GM10266 (cell line): Measurements from ENCODE around the gene QSER1.

Experiments used
- DNase-seq: peaks from one replicate; pipeline ENCODE4 v3.0.0; 2012; ENCODE audit errors: extremely low spot score
- CTCF ChIP-seq: IDR thresholded peaks from 2 replicates; pipeline ENCODE4 v1.5.1; 2012; ENCODE audit warnings: mild to moderate bottlenecking, low read depth; ENCODE audit not compliant: control insufficient read depth, insufficient read depth; ENCODE audit errors: missing control alignments

QSER1 gene

GRCh38 chr11:32916994-32917393 lies 24.4 kb downstream of the QSER1 start:
- no peak for TF ChIP-seq CTCF
- no peak for DNase-seq

GRCh38 chr11:32918427-32918826 lies 25.8 kb downstream of the QSER1 start:
- no peak for TF ChIP-seq CTCF

GRCh38 chr11:32919338-32919737 lies 26.7 kb downstream of the QSER1 start:
- DNase-seq = no peak
- TF ChIP-seq CTCF = no peak

More at GRCh38 chr11:32918427-32918826, 25.8 kb downstream of the QSER1 start:
- DNase-seq = no peak

- no peak for TF ChIP-seq CTCF
- DNase-seq = no peak
Observed at GRCh38 chr11:32920570-32920969, 28.0 kb downstream of the QSER1 start.

- DNase-seq = no peak
- TF ChIP-seq CTCF = no peak
Observed at GRCh38 chr11:32921204-32921603, 28.6 kb downstream of the QSER1 start.

- no peak for DNase-seq
- no peak for TF ChIP-seq CTCF
Observed at GRCh38 chr11:32931606-32932005, 39.0 kb downstream of the QSER1 start.

- no peak for TF ChIP-seq CTCF
- DNase-seq = no peak
Observed at GRCh38 chr11:32932196-32932595, 39.6 kb downstream of the QSER1 start.
